Esophagus (tissue), 2 donors: Measurements from ENCODE around the gene THSD7B. TPM values are rescaled to one million over a fixed set of nuclear protein-coding genes. Genes with fewer than 3 reads are reported as not detected.
"Not testable (repeated sequence)": the region's sequence is repeated elsewhere in the genome, so short reads cannot be mapped to it uniquely, and the experiment has no call there.

Experiments used
- H3K27ac ChIP-seq, 2 donors: one replicate each; pipeline ENCODE4 v1.5.1; 2013; ENCODE audit warnings: low read depth in 2 of 2, mild to moderate bottlenecking in 2 of 2, inconsistent platforms in 1 of 2, low read length in 1 of 2, moderate library complexity in 1 of 2
- H3K27me3 ChIP-seq, 2 donors: one replicate each; pipeline ENCODE4 v1.6.1; 2013; ENCODE audit warnings: low read length in 2 of 2, control low read depth in 1 of 2, mild to moderate bottlenecking in 1 of 2; ENCODE audit not compliant: insufficient read depth in 2 of 2, control insufficient read depth in 1 of 2
- H3K36me3 ChIP-seq, 2 donors: one replicate each; pipeline ENCODE4 v1.6.1; 2013; ENCODE audit warnings: low read length in 1 of 2; ENCODE audit not compliant: control insufficient read depth in 2 of 2, insufficient read depth in 2 of 2
- H3K4me1 ChIP-seq, 2 donors: one replicate each; pipeline ENCODE4 v1.6.1; 2013; ENCODE audit warnings: low read length in 1 of 2; ENCODE audit not compliant: control insufficient read depth in 2 of 2, insufficient read depth in 2 of 2
- H3K4me3 ChIP-seq, 2 donors: one replicate each; pipeline ENCODE4 v1.5.1; 2013; ENCODE audit warnings: low read length in 2 of 2, mild to moderate bottlenecking in 2 of 2, low read depth in 1 of 2, moderate library complexity in 1 of 2
- H3K9me3 ChIP-seq, 2 donors: one replicate each; pipeline ENCODE4 v1.6.1; 2013; ENCODE audit warnings: mild to moderate bottlenecking in 2 of 2, low read depth in 1 of 2, low read length in 1 of 2, moderate library complexity in 1 of 2; ENCODE audit not compliant: control insufficient read depth in 2 of 2, insufficient read depth in 1 of 2
- WGBS, 2 donors: extraction: QIAGEN DNeasy Blood & Tissue Kit; methylation state at CpG; one replicate each; pipeline ENCODE4 v1.1.7; 2013; 5-methylcytosine and 5-hydroxymethylcytosine counted together
- polyA plus RNA-seq, 2 donors: library from polyadenylated mRNA; stranded (reverse); fragments of 200-250 nt; gene quantifications; one replicate each; pipeline ENCODE4 v1.2.3, GENCODE V29; 2013
- donor health status: healthy with polysubstance abuse.
- donor health status: Bipolar disorder and iron deficiency.

The THSD7B gene
- polyA plus RNA-seq, 2 donors: 0.22 to 0.32 TPM

DNA sequence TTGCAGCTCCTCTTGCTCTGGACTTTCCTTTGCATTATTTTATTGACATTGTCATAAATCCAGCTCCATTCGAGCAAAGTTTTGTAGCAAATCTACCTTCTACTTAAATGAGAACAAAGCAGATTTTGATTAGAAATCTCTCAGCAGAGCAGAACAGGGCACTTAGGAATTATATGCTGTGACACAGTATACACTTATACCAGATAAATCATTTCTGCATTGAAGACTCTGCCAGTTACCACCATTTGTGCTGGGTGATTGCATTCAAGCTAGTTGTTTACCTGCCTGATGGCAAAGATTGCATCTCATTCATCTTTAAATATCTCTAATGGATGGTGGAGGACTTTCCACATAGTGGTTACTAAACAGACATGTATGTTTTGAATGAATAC is 757.3 kb downstream of the THSD7B start:
- WGBS, 2 donors: 53 to 57% methylated on average over 1 of the region's 1 CpG
- no peaks in the 10 kb centered on the region for H3K27me3 ChIP-seq
- H3K36me3 ChIP-seq: no peaks in the 10 kb centered on the region
- no peak overlapping the region for H3K4me3 ChIP-seq
- H3K4me1 ChIP-seq: no peaks in the 10 kb centered on the region
- H3K27ac ChIP-seq: no peak overlapping the region
- no peaks in the 10 kb centered on the region for H3K9me3 ChIP-seq

DNA sequence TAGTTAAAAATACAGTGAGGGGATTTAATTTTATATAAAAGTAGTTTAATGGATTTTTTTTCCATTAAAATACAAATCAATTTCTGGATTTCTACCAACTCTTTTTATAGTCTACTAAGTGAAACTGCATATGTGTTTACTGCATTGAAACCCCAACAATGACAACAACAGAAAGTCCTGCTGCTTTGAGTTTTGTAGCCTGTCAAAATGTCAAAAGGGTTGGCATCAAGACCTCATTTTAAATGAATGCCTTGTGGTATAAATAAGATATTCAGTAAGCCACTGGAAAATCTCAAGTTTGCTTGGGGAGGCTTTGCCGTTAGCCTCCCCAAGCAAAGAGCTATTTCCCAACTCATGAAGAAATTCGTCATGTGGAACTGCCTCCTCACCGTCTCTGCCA is 758.6 kb downstream of the THSD7B start:
- WGBS, 2 donors: 59 to 72% methylated on average over 3 of the region's 3 CpGs
- Histone ChIP-seq H3K4me1 (no peaks in the 10 kb centered on the region), H3K27ac (no peak overlapping the region), H3K27me3 (no peaks in the 10 kb centered on the region), H3K4me3 (no peak overlapping the region), H3K9me3 (no peaks in the 10 kb centered on the region), H3K36me3 (no peaks in the 10 kb centered on the region)

DNA sequence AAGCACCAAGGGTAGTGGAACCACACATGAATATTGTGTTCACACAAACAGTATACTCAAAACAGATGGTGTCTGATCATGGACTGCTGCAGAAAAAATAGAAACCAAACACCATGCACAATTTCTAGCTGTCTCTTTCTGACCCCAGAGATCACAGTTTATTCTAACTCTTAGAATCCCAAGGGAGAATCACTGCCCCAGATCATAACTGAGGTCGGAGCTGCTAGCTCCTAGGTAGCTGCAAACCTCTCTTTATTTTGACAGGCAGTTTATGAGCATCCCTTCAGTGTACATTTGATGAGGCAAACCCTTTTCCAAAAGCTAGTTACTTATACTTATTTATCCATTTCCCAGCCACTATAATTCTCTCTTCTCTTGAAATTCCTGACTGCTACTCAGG is 759.8 kb downstream of the THSD7B start:
- Histone ChIP-seq H3K27me3 (no peaks in the 10 kb centered on the region), H3K4me3 (no peak overlapping the region), H3K4me1 (no peaks in the 10 kb centered on the region), H3K27ac (no peak overlapping the region), H3K9me3 (no peaks in the 10 kb centered on the region), H3K36me3 (no peaks in the 10 kb centered on the region)
- 29 to 68% methylated on average over 1 of the region's 1 CpG for WGBS, 2 donors

DNA sequence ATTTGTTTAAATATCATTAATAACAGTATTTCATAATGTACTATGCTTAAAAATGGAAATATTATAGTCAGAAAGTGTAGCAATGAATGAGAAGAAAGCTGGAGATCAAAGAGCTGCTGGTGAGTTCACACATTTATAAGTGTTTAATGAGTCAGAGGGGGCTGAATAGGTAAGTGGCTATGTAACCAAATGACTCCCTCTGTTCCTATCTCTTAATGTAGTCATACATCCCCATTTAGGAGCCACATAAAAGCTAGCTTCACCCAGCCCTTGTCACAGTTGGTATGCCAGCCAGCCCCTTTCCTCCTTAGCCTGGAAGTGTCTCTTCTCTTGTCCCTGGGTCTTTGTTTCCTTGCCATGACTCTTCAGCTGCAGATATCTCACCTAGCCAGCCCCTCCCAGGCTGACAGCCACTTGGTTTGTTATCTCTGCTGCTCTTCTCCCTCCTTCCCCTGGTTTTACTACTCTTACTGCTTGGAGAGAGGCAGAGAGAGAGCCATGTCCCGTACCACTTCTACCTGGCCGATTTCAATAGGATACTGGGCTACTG is 760.4 kb downstream of the THSD7B start:
- Histone ChIP-seq H3K4me3 (no peak overlapping the region), H3K9me3 (no peaks in the 10 kb centered on the region), H3K4me1 (no peaks in the 10 kb centered on the region), H3K27me3 (no peaks in the 10 kb centered on the region), H3K36me3 (no peaks in the 10 kb centered on the region), H3K27ac (no peak overlapping the region)
- WGBS, 2 donors: 87 to 88% methylated on average over 2 of the region's 2 CpGs

DNA sequence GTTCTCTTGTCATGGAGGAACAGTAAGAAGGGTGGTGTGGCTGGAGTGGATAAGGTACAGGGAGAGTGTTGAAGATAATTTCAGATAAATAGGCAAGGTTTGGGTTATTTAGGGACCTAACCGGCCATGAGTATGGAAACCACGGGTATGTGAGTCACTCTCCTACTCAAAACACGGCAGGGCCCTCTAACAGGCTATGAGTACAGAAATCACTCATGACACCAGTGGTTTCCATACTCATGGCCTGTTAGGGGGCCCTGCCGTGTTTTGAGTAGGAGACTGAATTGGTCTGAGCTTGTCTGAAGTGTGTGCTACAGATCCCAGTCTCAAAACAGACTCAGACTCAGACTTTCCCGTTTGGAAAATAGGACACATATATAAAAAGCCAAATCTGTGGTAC is 770.6 kb downstream of the THSD7B start:
- 71 to 84% methylated on average over 5 of the region's 5 CpGs for WGBS, 2 donors
- Histone ChIP-seq H3K9me3 (no peaks in the 10 kb centered on the region), H3K27ac (no peak overlapping the region), H3K27me3 (no peaks in the 10 kb centered on the region), H3K36me3 (no peaks in the 10 kb centered on the region), H3K4me3 (no peak overlapping the region), H3K4me1 (no peaks in the 10 kb centered on the region)

DNA sequence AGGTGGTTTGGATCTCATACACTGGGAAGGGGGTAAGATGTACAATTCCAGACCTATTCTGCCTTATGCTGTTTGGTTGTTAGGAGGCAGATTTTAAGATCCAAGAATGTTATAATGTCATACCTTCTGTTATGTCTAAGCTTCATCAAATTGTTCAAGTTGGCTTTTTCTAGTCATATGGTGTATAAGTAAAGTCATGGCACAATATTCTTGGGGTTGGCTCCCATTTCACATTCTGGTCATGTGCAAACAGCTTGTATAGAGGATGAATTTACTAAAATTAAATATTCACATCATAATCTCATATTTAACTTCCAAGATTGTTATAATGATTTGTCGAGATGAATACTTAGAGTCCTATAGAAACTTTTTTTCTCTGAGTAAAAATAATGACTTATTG is 774.0 kb downstream of the THSD7B start:
- Histone ChIP-seq H3K27me3 (no peaks in the 10 kb centered on the region), H3K27ac (no peak overlapping the region), H3K9me3 (no peaks in the 10 kb centered on the region), H3K4me3 (no peak overlapping the region), H3K4me1 (no peaks in the 10 kb centered on the region), H3K36me3 (no peaks in the 10 kb centered on the region)
- 79 to 89% methylated on average over 1 of the region's 1 CpG for WGBS, 2 donors

DNA sequence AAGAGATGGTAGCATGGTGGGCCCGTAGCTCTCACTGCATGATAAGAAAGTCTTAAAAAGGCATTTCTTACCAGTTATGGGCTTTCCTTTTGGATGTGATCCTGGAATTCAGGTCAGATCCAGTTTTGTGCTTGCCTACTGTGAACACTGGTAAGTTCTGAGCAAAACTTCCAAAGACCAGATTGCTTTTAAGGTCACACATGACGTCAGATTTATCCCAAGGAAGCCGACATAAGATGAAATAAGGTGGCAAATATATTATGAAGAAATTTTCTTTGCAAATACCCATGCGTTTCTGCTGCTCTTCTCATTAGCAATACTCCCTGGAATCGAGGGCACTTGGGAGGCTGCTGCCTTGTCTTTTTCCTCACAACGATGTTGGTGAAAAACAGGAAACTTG is 782.5 kb downstream of the THSD7B start:
- H3K27ac ChIP-seq: no peak overlapping the region
- H3K36me3 ChIP-seq: no peaks in the 10 kb centered on the region
- H3K4me1 ChIP-seq: no peaks in the 10 kb centered on the region
- H3K27me3 ChIP-seq: no peaks in the 10 kb centered on the region
- no peak overlapping the region for H3K4me3 ChIP-seq
- 80 to 83% methylated on average over 6 of the region's 6 CpGs for WGBS, 2 donors
- no peaks in the 10 kb centered on the region for H3K9me3 ChIP-seq

DNA sequence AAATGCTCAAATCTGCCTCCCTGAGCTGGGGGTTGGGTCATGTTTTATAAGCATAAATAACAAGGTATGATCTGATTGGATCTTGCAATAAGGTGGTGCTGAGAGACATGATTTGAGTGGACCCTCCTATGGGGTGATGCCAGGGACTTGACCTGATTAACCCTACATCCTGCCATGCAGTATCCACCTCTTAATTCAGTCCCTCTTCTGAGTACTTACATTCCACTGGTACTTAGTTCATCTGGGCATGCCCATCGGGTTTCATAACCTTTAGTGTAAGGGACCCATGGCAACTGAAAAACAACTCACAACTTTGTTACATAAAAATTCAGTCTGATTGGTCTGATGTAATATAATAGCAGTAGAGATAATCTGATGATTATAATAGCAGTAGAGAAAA is 801.0 kb downstream of the THSD7B start:
- H3K4me1 ChIP-seq: no peaks in the 10 kb centered on the region
- H3K4me3 ChIP-seq: no peak overlapping the region
- H3K36me3 ChIP-seq: no peaks in the 10 kb centered on the region
- no peaks in the 10 kb centered on the region for H3K27me3 ChIP-seq
- no peak overlapping the region for H3K27ac ChIP-seq
- 73 to 82% methylated on average over 1 of the region's 1 CpG for WGBS, 2 donors
- H3K9me3 ChIP-seq: no peaks in the 10 kb centered on the region

DNA sequence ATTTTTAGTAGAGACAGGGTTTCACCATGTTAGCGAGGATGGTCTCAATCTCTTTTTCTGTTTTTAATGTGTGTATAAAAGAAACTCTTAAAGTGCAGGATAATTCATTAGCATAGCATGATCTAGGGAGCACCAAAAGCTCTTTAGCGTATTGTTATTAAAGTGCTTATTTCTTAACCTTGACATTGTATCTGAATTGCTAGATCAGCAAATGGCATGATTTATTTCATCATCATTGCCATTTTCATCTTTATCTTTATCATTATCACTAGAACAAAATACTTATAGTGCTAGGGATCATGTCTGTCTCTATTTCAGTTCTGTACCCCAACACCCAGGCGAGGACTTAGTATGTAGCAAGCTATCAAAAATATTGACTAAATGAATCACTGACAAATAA is 805.1 kb downstream of the THSD7B start:
- Histone ChIP-seq H3K9me3 (no peaks in the 10 kb centered on the region), H3K4me1 (no peaks in the 10 kb centered on the region), H3K27me3 (no peaks in the 10 kb centered on the region), H3K27ac (no peak overlapping the region), H3K36me3 (no peaks in the 10 kb centered on the region), H3K4me3 (no peak overlapping the region)
- WGBS, 2 donors: 74 to 93% methylated on average over 3 of the region's 3 CpGs

DNA sequence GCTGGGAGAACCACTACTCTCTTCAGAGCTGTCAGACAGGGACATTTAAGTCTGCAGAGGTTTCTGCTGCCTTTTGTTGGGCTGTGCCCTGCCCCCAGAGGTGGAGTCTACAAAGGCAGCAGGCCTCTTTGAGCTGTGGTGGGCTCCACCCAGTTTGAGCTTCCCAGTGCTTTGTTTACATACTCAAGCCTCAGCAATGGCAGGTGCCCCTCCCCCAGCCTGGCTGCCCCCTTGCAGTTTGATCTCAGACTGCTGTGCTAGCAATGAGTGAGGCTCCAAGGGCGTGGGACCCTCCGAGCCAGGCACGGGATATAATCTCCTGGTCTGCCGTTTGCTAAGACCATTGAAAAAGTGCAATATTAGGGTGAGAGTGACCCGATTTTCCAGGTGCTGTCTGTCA is 822.5 kb downstream of the THSD7B start:
- H3K27ac ChIP-seq, H3K4me1 ChIP-seq, H3K9me3 ChIP-seq, H3K4me3 ChIP-seq, H3K27me3 ChIP-seq, H3K36me3 ChIP-seq: not testable (repeated sequence)
- WGBS, 2 donors: 69 to 87% methylated on average over 5 of the region's 5 CpGs
